Activated CD4-positive, alpha-beta T cell treated with anti-CD3 and anti-CD28 coated beads for 24 hours (primary cell): ENCODE measurements around the gene GARIN3.

Experiments
- DNase-seq, 2 donors: peaks; one replicate each; pipeline ENCODE4 v3.0.0-alpha.2; 2020; ENCODE audit warnings: low read depth in 2 of 2

The GARIN3 gene

GRCh38 chr5:157148734-157149615 lies 17.1 kb downstream of the GARIN3 start:
- peak; percentile 73 to 86 for DNase-seq

- peak in 1 of 2 donors; percentile 31 for DNase-seq
Observed at GRCh38 chr5:157143127-157143971, 22.7 kb downstream of the GARIN3 start.

GRCh38 chr5:157142317-157143126 lies 23.5 kb downstream of the GARIN3 start, which contains the start of gene MED7:
Gene MED7 (minus strand): TSS chr5:157142865. CDS start chr5:157139431, 3,434 bp downstream.
- peak; percentile 75 to 87 for DNase-seq

GRCh38 chr5:157137691-157138090 lies 28.4 kb downstream of the GARIN3 start:
- DNase-seq = no peak

- DNase-seq = no peak
Observed at GRCh38 chr5:157132281-157132612, 33.8 kb downstream of the GARIN3 start.

GRCh38 chr5:157130925-157131324 lies 35.1 kb downstream of the GARIN3 start:
- no peak for DNase-seq

- DNase-seq = no peak
Observed at GRCh38 chr5:157121709-157122108, 44.4 kb downstream of the GARIN3 start.

- no peak for DNase-seq
Observed at GRCh38 chr5:157120102-157120501, 46.0 kb downstream of the GARIN3 start.

- DNase-seq = no peak
Observed at GRCh38 chr5:157116483-157116954, 49.5 kb downstream of the GARIN3 start.

GRCh38 chr5:157115502-157115901 lies 50.6 kb downstream of the GARIN3 start:
- DNase-seq = no peak

- no peak for DNase-seq
Observed at GRCh38 chr5:157115012-157115411, 51.1 kb downstream of the GARIN3 start.

- no peak for DNase-seq
Observed at GRCh38 chr5:157113002-157113401, 53.1 kb downstream of the GARIN3 start.
